SK-N-MC (cell line): ENCODE data around the gene DPP10.

Experiments used
- DNase-seq: peaks from one replicate; pipeline ENCODE4 v3.0.0-alpha.2; 2011; ENCODE audit warnings: low read depth, low spot score
- H3K27ac ChIP-seq: fragments of 200-600 bp; sonication (generic); 2 replicates; pipeline ENCODE4 v1.5.1; 2016; ENCODE audit warnings: mixed run types
- H3K36me3 ChIP-seq: fragments of 200-600 bp; sonication (generic); 2 replicates; pipeline ENCODE4 v1.6.1; 2017; ENCODE audit warnings: antibody characterized with exemption, low read length, mixed read lengths; ENCODE audit not compliant: insufficient read depth
- H3K4me3 ChIP-seq: fragments of 200-600 bp; sonication (generic); 2 replicates; pipeline ENCODE4 v1.5.1; 2016
- H3K9ac ChIP-seq: fragments of 200-600 bp; sonication (generic); 2 replicates; pipeline ENCODE4 v1.8.0; 2017; ENCODE audit warnings: mixed run types, mixed read lengths; ENCODE audit not compliant: insufficient read length
- H3K9me3 ChIP-seq: fragments of 200-600 bp; sonication (generic); 2 replicates; pipeline ENCODE4 v1.6.1; 2017; ENCODE audit warnings: low read depth, mild to moderate bottlenecking, antibody characterized with exemption, low read length, moderate library complexity, mixed read lengths
- EZH2 ChIP-seq: fragments of 200-600 bp; sonication (generic); IDR thresholded peaks from one replicate; pipeline ENCODE4 v1.6.1; 2017; ENCODE audit warnings: antibody characterized with exemption
- FOXP2 ChIP-seq: optimal IDR thresholded peaks from 2 replicates; pipeline ENCODE3; 2011; ENCODE audit warnings: mild to moderate bottlenecking, moderate library complexity; ENCODE audit not compliant: insufficient read depth; ENCODE audit errors: extremely low read length, control extremely low read depth
- POLR2AphosphoS5 ChIP-seq: IDR thresholded peaks from 2 replicates; pipeline ENCODE4 v1.6.1; 2012; ENCODE audit warnings: mild to moderate bottlenecking, low read depth, low read length, borderline replicate concordance

The DPP10 gene

GRCh38 chr2:115580784-115581183, 1138.3 kb downstream of the DPP10 start:
- Histone ChIP-seq H3K9me3 (no peaks in the 10 kb centered on the region), H3K4me3 (no peak overlapping the region), H3K27ac (no peak overlapping the region), H3K9ac (no peak overlapping the region), H3K36me3 (no peaks in the 10 kb centered on the region)
- no peak for TF ChIP-seq FOXP2
- no peak for TF ChIP-seq EZH2
- no peak for TF ChIP-seq POLR2AphosphoS5
- no peak for DNase-seq

GRCh38 chr2:115584507-115584906, 1142.1 kb downstream of the DPP10 start:
- TF ChIP-seq EZH2 (no peak), POLR2AphosphoS5 (no peak), FOXP2 (no peak)
- Histone ChIP-seq H3K9me3 (no peaks in the 10 kb centered on the region), H3K9ac (no peak overlapping the region), H3K27ac (no peak overlapping the region), H3K4me3 (no peak overlapping the region), H3K36me3 (no peaks in the 10 kb centered on the region)
- DNase-seq = no peak

GRCh38 chr2:115596659-115597375, 1154.4 kb downstream of the DPP10 start:
- DNase-seq = no peak
- Histone ChIP-seq H3K9me3 (no peaks in the 10 kb centered on the region), H3K27ac (no peak overlapping the region), H3K36me3 (no peaks in the 10 kb centered on the region), H3K4me3 (no peak overlapping the region), H3K9ac (no peak overlapping the region)
- no peak for TF ChIP-seq EZH2
- no peak for TF ChIP-seq FOXP2
- TF ChIP-seq POLR2AphosphoS5 = no peak

GRCh38 chr2:115603285-115603684, 1160.8 kb downstream of the DPP10 start:
- Histone ChIP-seq H3K9ac (no peak overlapping the region), H3K27ac (no peak overlapping the region), H3K9me3 (no peaks in the 10 kb centered on the region), H3K4me3 (no peak overlapping the region), H3K36me3 (no peaks in the 10 kb centered on the region)
- no peak for TF ChIP-seq EZH2
- no peak for TF ChIP-seq FOXP2
- TF ChIP-seq POLR2AphosphoS5 = no peak
- DNase-seq = no peak

GRCh38 chr2:115606350-115606749, 1163.9 kb downstream of the DPP10 start:
- H3K4me3 ChIP-seq = no peak overlapping the region
- H3K36me3 ChIP-seq = no peaks in the 10 kb centered on the region
- H3K27ac ChIP-seq = no peak overlapping the region
- TF ChIP-seq FOXP2 = no peak
- no peak for TF ChIP-seq POLR2AphosphoS5
- no peak for TF ChIP-seq EZH2
- no peak for DNase-seq
- no peak overlapping the region for H3K9ac ChIP-seq
- H3K9me3 ChIP-seq = no peaks in the 10 kb centered on the region

DNA sequence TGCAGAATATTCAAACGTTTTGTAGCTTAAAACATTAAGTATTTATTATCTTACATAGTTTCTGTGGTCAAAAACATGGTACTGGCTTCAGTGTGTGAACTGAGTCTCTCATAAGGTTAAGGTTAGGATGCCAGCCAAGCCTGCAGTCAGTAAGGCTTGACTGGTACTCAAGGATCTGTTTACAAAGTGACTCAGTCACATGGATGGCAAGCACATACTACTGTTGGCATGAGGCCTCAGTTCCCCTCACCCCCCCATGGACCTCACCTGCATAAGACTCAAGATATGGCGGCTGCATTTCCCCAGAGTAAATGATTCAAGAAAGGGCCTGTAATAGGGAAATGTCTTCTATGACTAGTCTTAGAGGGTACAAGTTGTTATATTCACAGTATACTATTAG, 1167.5 kb downstream of the DPP10 start:
- no peak for TF ChIP-seq EZH2
- no peak for TF ChIP-seq FOXP2
- TF ChIP-seq POLR2AphosphoS5 = no peak
- DNase-seq = no peak
- no peak overlapping the region for H3K9ac ChIP-seq
- H3K36me3 ChIP-seq = no peaks in the 10 kb centered on the region
- H3K9me3 ChIP-seq = no peaks in the 10 kb centered on the region
- no peak overlapping the region for H3K27ac ChIP-seq
- H3K4me3 ChIP-seq = no peak overlapping the region

GRCh38 chr2:115610888-115611287, 1168.4 kb downstream of the DPP10 start:
- DNase-seq = no peak
- Histone ChIP-seq H3K9me3 (no peaks in the 10 kb centered on the region), H3K9ac (no peak overlapping the region), H3K36me3 (no peaks in the 10 kb centered on the region), H3K4me3 (no peak overlapping the region), H3K27ac (no peak overlapping the region)
- TF ChIP-seq EZH2 (no peak), FOXP2 (no peak), POLR2AphosphoS5 (no peak)

DNA sequence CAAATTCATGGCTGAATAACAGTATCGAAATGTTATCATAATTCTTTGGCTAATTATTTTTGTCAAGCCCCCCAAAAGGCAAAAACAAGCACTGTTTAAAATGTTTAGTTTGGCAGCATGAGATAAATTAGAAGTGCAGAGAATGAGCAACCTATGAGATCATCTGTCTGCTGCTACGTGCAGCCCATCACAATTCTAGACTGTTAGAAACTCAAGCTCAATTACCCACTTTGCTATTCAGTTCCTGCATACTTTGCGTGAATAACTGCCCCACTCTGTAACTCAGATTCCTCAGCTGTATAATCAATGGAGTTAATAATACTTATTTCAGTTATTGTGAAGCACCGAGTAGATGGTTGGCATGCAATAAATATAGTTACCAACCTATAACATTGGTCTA, 1181.9 kb downstream of the DPP10 start:
- TF ChIP-seq POLR2AphosphoS5 = no peak
- TF ChIP-seq EZH2 = no peak
- no peak for TF ChIP-seq FOXP2
- Histone ChIP-seq H3K36me3 (no peaks in the 10 kb centered on the region), H3K4me3 (no peak overlapping the region), H3K27ac (no peak overlapping the region), H3K9ac (no peak overlapping the region), H3K9me3 (no peaks in the 10 kb centered on the region)
- no peak for DNase-seq

- no peak overlapping the region for H3K9ac ChIP-seq
- no peaks in the 10 kb centered on the region for H3K9me3 ChIP-seq
- H3K27ac ChIP-seq = no peak overlapping the region
- TF ChIP-seq POLR2AphosphoS5 = no peak
- TF ChIP-seq FOXP2 = no peak
- no peak for TF ChIP-seq EZH2
- no peaks in the 10 kb centered on the region for H3K36me3 ChIP-seq
- H3K4me3 ChIP-seq = no peak overlapping the region
- DNase-seq = no peak
These were observed 1192.1 kb downstream of the DPP10 start for GRCh38 chr2:115634578-115634977.
